Neutrophil (primary cell): ENCODE data around the gene STXBP3.

Experiments
- H3K27ac ChIP-seq: fragments of 200-600 bp; sonication (generic); 2 replicates; pipeline ENCODE4 v1.5.1; 2016; ENCODE audit warnings: mild to moderate bottlenecking, moderate library complexity
- H3K27me3 ChIP-seq: fragments of 200-600 bp; sonication (generic); 2 replicates; pipeline ENCODE4 v1.6.0; 2016; ENCODE audit warnings: mild to moderate bottlenecking
- H3K36me3 ChIP-seq: fragments of 200-600 bp; sonication (generic); 2 replicates; pipeline ENCODE4 v1.5.1; 2017
- H3K4me1 ChIP-seq, 2 experiments: fragments of 200-600 bp in 1 of 2; sonication (generic) in 1 of 2; 1 replicate in 1 of 2; 2 replicates in 1 of 2; pipeline versions ENCODE4 v1.5.1 to v1.6.1; 2013 to 2016; ENCODE audit warnings: low read depth in 1 of 2, low read length in 1 of 2, mild to moderate bottlenecking in 1 of 2, moderate library complexity in 1 of 2; ENCODE audit not compliant: control insufficient read depth in 1 of 2, insufficient read depth in 1 of 2
- H3K4me3 ChIP-seq, 2 experiments: fragments of 200-600 bp in 1 of 2; sonication (generic) in 1 of 2; 1 replicate in 1 of 2; 2 replicates in 1 of 2; pipeline ENCODE4 v1.5.1; 2013 to 2016; ENCODE audit warnings: low read depth in 1 of 2, low read length in 1 of 2, mild to moderate bottlenecking in 1 of 2, moderate library complexity in 1 of 2
- H3K9me3 ChIP-seq: fragments of 200-600 bp; sonication (generic); 2 replicates; pipeline ENCODE4 v1.5.1; 2016
- TF ChIP-seq, protein P1 (sequence below): fragments of 200-600 bp; sonication (generic); IDR thresholded peaks from 2 replicates; pipeline ENCODE4 v1.5.1; 2016; ENCODE audit warnings: antibody characterized with exemption

STXBP3 gene

DNA sequence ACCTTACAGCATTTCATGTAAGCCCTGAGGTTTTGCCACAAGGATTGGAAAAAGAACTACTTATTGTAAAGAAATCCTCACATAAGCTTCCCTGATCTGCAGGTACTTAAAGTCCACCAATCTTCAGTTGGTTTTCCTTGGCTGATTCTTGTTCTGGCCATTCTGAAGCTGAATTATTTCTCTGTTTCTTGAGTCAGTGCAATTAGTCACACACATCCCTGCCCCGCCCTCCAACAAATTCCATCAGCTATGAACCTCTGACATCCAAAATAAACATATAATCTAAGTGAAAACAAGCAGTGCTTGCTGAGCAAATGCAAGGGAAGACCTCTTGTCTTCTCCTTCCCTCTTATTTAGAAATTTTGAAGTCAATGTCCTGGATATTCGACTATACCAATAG lies 42.0 kb upstream of the STXBP3 start:
- Histone ChIP-seq H3K9me3 (no peaks in the 10 kb centered on the region), H3K36me3 (peaks cover 28% of the 10 kb centered on the region), H3K27ac (no peak overlapping the region), H3K4me1 (peaks cover 14 to 18% of the 10 kb centered on the region in 2 experiments), H3K4me3 (no peak overlapping the region), H3K27me3 (no peaks in the 10 kb centered on the region)
- TF ChIP-seq, protein P1, sequence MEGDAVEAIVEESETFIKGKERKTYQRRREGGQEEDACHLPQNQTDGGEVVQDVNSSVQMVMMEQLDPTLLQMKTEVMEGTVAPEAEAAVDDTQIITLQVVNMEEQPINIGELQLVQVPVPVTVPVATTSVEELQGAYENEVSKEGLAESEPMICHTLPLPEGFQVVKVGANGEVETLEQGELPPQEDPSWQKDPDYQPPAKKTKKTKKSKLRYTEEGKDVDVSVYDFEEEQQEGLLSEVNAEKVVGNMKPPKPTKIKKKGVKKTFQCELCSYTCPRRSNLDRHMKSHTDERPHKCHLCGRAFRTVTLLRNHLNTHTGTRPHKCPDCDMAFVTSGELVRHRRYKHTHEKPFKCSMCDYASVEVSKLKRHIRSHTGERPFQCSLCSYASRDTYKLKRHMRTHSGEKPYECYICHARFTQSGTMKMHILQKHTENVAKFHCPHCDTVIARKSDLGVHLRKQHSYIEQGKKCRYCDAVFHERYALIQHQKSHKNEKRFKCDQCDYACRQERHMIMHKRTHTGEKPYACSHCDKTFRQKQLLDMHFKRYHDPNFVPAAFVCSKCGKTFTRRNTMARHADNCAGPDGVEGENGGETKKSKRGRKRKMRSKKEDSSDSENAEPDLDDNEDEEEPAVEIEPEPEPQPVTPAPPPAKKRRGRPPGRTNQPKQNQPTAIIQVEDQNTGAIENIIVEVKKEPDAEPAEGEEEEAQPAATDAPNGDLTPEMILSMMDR: no peak

DNA sequence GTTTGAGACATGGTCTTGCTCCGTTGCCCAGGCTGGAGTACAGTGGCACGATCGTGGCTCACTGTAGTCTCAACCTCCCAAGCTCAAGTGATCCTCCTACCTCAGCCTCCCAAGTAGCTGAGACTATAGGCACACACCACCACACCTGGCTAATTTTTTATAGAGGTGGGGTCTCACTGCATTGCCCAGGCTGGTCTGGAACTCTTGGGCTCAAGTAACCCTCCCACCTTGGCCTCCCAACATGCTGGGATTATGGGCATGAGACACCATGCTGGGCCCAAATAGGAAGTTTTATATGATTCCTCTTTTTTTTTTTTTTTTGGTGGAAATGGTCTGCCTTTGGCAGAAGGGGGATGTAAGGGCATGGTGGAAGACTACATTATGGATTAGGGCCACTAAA lies 39.8 kb upstream of the STXBP3 start:
- peaks cover 14 to 18% of the 10 kb centered on the region in 2 experiments for H3K4me1 ChIP-seq
- H3K36me3 ChIP-seq: peaks cover 6% of the 10 kb centered on the region

DNA sequence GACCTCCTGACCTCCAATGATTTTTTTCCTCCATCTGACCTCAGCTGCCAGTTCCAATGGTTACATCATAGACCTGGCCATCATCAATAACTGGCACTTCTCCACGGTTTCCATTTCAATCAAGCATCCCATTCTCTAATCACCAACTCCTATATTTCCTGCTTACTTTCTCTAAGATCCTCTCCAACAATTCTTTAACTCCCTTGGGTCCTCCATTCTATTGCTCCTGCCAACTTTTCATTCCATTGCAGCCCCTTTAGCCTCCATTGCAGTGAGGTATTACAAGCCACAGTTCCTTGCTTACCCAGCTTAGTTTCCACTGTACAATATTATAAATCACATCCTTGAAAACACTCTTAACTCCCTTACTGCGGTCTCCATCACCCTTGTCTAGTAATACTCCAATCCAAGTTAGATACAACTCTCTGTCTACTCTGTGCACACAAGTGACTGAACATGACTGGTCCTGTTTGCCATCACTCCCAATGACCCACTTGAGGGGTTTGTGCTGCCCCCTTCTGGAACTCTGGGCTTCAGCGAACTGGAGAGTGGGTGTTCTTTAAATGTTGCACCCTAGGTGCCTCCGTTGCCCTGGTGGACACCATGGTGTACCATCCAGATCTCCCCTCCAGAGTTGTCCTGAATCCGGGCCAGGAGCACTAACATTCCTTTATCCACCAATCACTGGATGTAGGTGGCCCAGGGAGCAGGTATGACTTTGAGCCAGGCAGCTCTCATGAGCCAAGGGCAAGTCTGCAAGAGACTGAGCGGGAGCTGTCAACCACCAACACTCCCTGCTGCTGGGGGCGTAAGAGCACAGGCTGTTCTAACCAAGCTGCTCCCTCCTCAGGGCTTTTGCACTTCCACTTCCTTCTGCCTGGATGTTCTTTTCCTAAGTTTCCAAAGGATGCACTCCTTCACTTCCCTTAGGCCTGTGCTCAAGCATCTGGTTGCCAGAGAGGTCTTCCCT lies 37.5 kb upstream of the STXBP3 start:
- Histone ChIP-seq H3K4me1 (peaks cover 5 to 6% of the 10 kb centered on the region in 2 experiments), H3K4me3 (no peak overlapping the region), H3K27ac (no peak overlapping the region), H3K9me3 (no peaks in the 10 kb centered on the region), H3K36me3 (no peaks in the 10 kb centered on the region), H3K27me3 (peaks cover 3% of the 10 kb centered on the region)
- TF ChIP-seq, protein P1: peak; percentile 24

More for the DNA sequence above, 39.8 kb upstream of the STXBP3 start:
- no peak overlapping the region for H3K4me3 ChIP-seq
- no peaks in the 10 kb centered on the region for H3K27me3 ChIP-seq
- TF ChIP-seq, protein P1: no peak
- H3K9me3 ChIP-seq: no peaks in the 10 kb centered on the region
- no peak overlapping the region for H3K27ac ChIP-seq

DNA sequence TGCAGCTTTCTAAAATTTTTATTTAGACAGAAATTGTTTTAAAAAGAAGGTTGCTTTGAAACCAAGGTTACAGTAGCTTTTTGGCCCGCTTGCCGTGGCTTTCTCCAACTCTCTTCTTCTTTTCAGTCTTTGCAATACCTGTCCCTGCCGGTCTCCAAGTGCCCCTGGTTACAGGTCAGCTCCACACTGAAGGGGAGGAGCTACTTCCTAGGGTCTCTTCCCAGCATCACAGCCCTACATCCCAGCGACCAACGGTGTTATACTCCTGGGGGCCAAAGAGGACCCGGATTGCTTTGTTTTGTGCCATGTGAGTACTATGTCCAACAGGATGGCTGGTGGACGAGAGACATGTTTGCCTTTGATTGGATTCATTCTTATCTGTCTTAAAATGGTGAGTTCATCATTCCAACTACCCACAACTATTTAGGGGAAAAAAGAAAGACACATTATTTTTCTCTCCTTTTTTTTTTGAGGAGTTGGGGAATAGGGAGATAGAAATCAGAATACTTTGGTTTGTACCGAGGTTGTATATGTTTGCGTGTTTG lies 33.8 kb upstream of the STXBP3 start, which contains the start of gene FNDC7:
TSS of gene FNDC7 (plus strand) at position 303 of the 545 bp plus-strand sequence. CDS start at position 329, 26 bp downstream.
- TF ChIP-seq, protein P1: no peak
- H3K9me3 ChIP-seq: no peaks in the 10 kb centered on the region
- no peaks in the 10 kb centered on the region for H3K4me1 ChIP-seq
- H3K27ac ChIP-seq: no peak within 1 kb of the TSS
- no peaks in the 10 kb centered on the region for H3K36me3 ChIP-seq
- peaks cover 3% of the 10 kb centered on the region for H3K27me3 ChIP-seq
- H3K4me3 ChIP-seq: no peak within 1 kb of the TSS

DNA sequence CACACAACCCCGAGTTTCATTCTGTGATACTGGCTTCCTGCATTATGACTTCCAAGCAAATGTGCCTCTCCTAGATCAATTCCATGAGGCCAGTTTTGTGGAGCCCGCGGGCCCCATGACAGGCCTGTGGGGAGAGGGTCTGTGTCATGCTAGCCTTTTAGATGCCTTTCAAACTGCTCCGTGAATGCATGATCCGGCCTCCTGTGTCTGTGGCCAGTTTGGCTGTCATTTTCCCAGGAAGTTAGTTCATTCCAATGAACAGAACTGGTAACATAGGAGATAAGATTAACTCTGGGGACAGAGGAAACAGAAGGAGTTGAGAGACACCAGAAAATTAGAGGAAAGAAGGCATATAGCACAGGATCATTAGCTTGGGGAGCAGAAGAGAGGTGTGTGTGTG lies 30.5 kb upstream of the STXBP3 start:
- TF ChIP-seq, protein P1: no peak
- Histone ChIP-seq H3K4me3 (no peak overlapping the region), H3K36me3 (no peaks in the 10 kb centered on the region)

More for the DNA sequence above, 30.5 kb upstream of the STXBP3 start:
- H3K9me3 ChIP-seq: no peaks in the 10 kb centered on the region
- H3K4me1 ChIP-seq: no peaks in the 10 kb centered on the region
- peaks cover 3% of the 10 kb centered on the region for H3K27me3 ChIP-seq
- H3K27ac ChIP-seq: no peak overlapping the region
